Skin epidermis (tissue), 12 donors: ENCODE data around the gene LRRC7.

ENCODE experiments used
- H3K27ac ChIP-seq, 21 experiments: fragments of 200-600 bp; sonication (generic) in 11 of 21; one replicate each; pipeline ENCODE4 v1.5.0; 2020; ENCODE audit warnings: mild to moderate bottlenecking in 3 of 21, inconsistent platforms in 2 of 21, moderate library complexity in 2 of 21
- H3K4me3 ChIP-seq, 7 experiments: fragments of 200-600 bp; sonication (generic) in 2 of 7; one replicate each; pipeline ENCODE4 v1.5.0; 2020; ENCODE audit warnings: inconsistent platforms in 2 of 7, mild to moderate bottlenecking in 2 of 7, moderate library complexity in 1 of 7

The LRRC7 gene

GRCh38 chr1:69750638-69751037, 182.9 kb downstream of the LRRC7 start:
- no peak overlapping the region for H3K4me3 ChIP-seq
- H3K27ac ChIP-seq = no peak overlapping the region

GRCh38 chr1:69752831-69753230, 185.1 kb downstream of the LRRC7 start:
- H3K4me3 ChIP-seq = no peak overlapping the region
- H3K27ac ChIP-seq = no peak overlapping the region

GRCh38 chr1:69754521-69754920, 186.8 kb downstream of the LRRC7 start:
- no peak overlapping the region for H3K27ac ChIP-seq
- H3K4me3 ChIP-seq = no peak overlapping the region

GRCh38 chr1:69755647-69756046, 187.9 kb downstream of the LRRC7 start:
- Histone ChIP-seq H3K27ac (no peak overlapping the region), H3K4me3 (no peak overlapping the region)

- Histone ChIP-seq H3K4me3 (no peak overlapping the region), H3K27ac (no peak overlapping the region)
Measured at GRCh38 chr1:69765951-69766350, 198.2 kb downstream of the LRRC7 start.

- no peak overlapping the region for H3K27ac ChIP-seq
Measured at GRCh38 chr1:69766431-69767180, 198.9 kb downstream of the LRRC7 start.

GRCh38 chr1:69776555-69776954, 208.8 kb downstream of the LRRC7 start:
- Histone ChIP-seq H3K4me3 (no peak overlapping the region), H3K27ac (no peak overlapping the region)

More at GRCh38 chr1:69766431-69767180, 198.9 kb downstream of the LRRC7 start:
- no peak overlapping the region for H3K4me3 ChIP-seq

- no peak overlapping the region for H3K27ac ChIP-seq
- H3K4me3 ChIP-seq = no peak overlapping the region
Measured at GRCh38 chr1:69777423-69777822, 209.7 kb downstream of the LRRC7 start.

GRCh38 chr1:69777971-69778370, 210.2 kb downstream of the LRRC7 start:
- no peak overlapping the region for H3K4me3 ChIP-seq

GRCh38 chr1:69787151-69787550, 219.4 kb downstream of the LRRC7 start:
- H3K4me3 ChIP-seq = no peak overlapping the region

More at GRCh38 chr1:69777971-69778370, 210.2 kb downstream of the LRRC7 start:
- H3K27ac ChIP-seq = no peak overlapping the region

GRCh38 chr1:69791311-69791710, 223.6 kb downstream of the LRRC7 start:
- no peak overlapping the region for H3K4me3 ChIP-seq
- H3K27ac ChIP-seq = no peak overlapping the region

More at GRCh38 chr1:69787151-69787550, 219.4 kb downstream of the LRRC7 start:
- no peak overlapping the region for H3K27ac ChIP-seq

GRCh38 chr1:69794831-69795230, 227.1 kb downstream of the LRRC7 start:
- Histone ChIP-seq H3K27ac (no peak overlapping the region), H3K4me3 (no peak overlapping the region)

GRCh38 chr1:69814926-69815325, 247.2 kb downstream of the LRRC7 start:
- Histone ChIP-seq H3K4me3 (no peak overlapping the region), H3K27ac (no peak overlapping the region)

- Histone ChIP-seq H3K4me3 (no peak overlapping the region), H3K27ac (no peak overlapping the region)
Measured at GRCh38 chr1:69824932-69825331, 257.2 kb downstream of the LRRC7 start.

GRCh38 chr1:69827732-69828131, 260.0 kb downstream of the LRRC7 start:
- H3K27ac ChIP-seq = no peak overlapping the region

GRCh38 chr1:69833536-69833935, 265.8 kb downstream of the LRRC7 start:
- Histone ChIP-seq H3K27ac (no peak overlapping the region), H3K4me3 (no peak overlapping the region)

More at GRCh38 chr1:69827732-69828131, 260.0 kb downstream of the LRRC7 start:
- no peak overlapping the region for H3K4me3 ChIP-seq

GRCh38 chr1:69834336-69834735, 266.6 kb downstream of the LRRC7 start:
- no peak overlapping the region for H3K27ac ChIP-seq
- H3K4me3 ChIP-seq = no peak overlapping the region

GRCh38 chr1:69835955-69836354, 268.2 kb downstream of the LRRC7 start:
- H3K27ac ChIP-seq = no peak overlapping the region
- no peak overlapping the region for H3K4me3 ChIP-seq

- no peak overlapping the region for H3K27ac ChIP-seq
- no peak overlapping the region for H3K4me3 ChIP-seq
Measured at GRCh38 chr1:69836971-69837636, 269.4 kb downstream of the LRRC7 start.

- Histone ChIP-seq H3K4me3 (no peak overlapping the region), H3K27ac (no peak overlapping the region)
Measured at GRCh38 chr1:69842326-69842725, 274.6 kb downstream of the LRRC7 start.

GRCh38 chr1:69845655-69846054, 277.9 kb downstream of the LRRC7 start:
- no peak overlapping the region for H3K4me3 ChIP-seq
- no peak overlapping the region for H3K27ac ChIP-seq
